Ovary (tissue), 3 donors: Measurements from ENCODE around the gene SLAMF9.

ENCODE experiments used
- POLR2A ChIP-seq: fragments of 450-650 bp; IDR thresholded peaks from one replicate; pipeline ENCODE4 v1.6.1; 2017; ENCODE audit warnings: antibody characterized with exemption, mild to moderate bottlenecking, moderate library complexity
- TF ChIP-seq, protein P1 (sequence below), 3 donors: fragments of 450-650 bp in 2 of 3; fragments of 200-600 bp in 1 of 3; IDR thresholded peaks; one replicate each; pipeline versions ENCODE4 v1.5.1 to v1.8.0; 2016 to 2022; ENCODE audit warnings: antibody characterized with exemption in 3 of 3, mild to moderate bottlenecking in 1 of 3
- donor health status: DM: no; HTN: no; CAD: no.

DNA sequence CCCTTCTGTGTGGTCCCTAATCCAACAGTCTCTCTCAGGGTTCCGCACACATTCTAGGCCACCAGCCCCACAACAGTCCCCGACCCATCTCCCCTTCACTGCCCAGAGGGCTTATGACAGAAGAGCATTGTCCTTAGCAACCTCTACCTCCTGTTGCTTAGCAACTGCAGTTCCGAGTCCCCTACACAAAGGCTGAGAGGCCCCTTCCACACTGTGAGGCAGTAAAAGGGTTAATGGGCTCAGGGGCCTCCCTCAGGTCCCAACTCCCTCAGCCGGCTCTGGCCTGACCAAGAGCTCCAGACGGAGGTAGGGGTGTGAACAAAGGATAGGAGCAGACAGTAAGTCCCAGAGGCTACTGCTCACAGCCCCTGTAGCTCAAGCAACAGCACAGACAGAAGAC is 12.9 kb downstream of the SLAMF9 start:
- TF ChIP-seq, protein P1, sequence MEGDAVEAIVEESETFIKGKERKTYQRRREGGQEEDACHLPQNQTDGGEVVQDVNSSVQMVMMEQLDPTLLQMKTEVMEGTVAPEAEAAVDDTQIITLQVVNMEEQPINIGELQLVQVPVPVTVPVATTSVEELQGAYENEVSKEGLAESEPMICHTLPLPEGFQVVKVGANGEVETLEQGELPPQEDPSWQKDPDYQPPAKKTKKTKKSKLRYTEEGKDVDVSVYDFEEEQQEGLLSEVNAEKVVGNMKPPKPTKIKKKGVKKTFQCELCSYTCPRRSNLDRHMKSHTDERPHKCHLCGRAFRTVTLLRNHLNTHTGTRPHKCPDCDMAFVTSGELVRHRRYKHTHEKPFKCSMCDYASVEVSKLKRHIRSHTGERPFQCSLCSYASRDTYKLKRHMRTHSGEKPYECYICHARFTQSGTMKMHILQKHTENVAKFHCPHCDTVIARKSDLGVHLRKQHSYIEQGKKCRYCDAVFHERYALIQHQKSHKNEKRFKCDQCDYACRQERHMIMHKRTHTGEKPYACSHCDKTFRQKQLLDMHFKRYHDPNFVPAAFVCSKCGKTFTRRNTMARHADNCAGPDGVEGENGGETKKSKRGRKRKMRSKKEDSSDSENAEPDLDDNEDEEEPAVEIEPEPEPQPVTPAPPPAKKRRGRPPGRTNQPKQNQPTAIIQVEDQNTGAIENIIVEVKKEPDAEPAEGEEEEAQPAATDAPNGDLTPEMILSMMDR (IDR thresholded peaks at IDR 0.05), result no peak
- TF ChIP-seq POLR2A, result no peak
